Common myeloid progenitor, CD34-positive (primary cell): Measurements from ENCODE around the gene GIGYF1.

Source experiments
- CTCF ChIA-PET: fragments of 350-600 bp; sonication (Branson Sonifier 250); formaldehyde crosslinking; loops from one replicate; lab custom pipeline; 2021; ENCODE audit warnings: antibody characterized with exemption; lab: Charles Lee
- POLR2A ChIA-PET: fragments of 350-600 bp; sonication (Branson Sonifier 250); formaldehyde crosslinking; loops from one replicate; lab custom pipeline; 2021; ENCODE audit warnings: antibody characterized with exemption; lab: Charles Lee
- DNase-seq, 3 donors: peaks; one replicate each; pipeline versions ENCODE4 v3.0.0 to v3.0.0-alpha.2; 2013
- H3K27ac ChIP-seq, 2 experiments: 1 replicate in 1 of 2; 2 replicates in 1 of 2; pipeline ENCODE4 v1.7.0; 2013; ENCODE audit warnings: inconsistent platforms in 2 of 2, low read length in 2 of 2, mild to moderate bottlenecking in 2 of 2, low read depth in 1 of 2, moderate library complexity in 1 of 2; ENCODE audit not compliant: severe bottlenecking in 2 of 2, insufficient read depth in 1 of 2, poor library complexity in 1 of 2
- H3K27me3 ChIP-seq, 5 experiments: replicated peaks in 2 of 5; 1 replicate in 3 of 5; 2 replicates in 2 of 5; pipeline versions ENCODE4 v1.6.1 to v1.7.0; 2013; ENCODE audit warnings: low read length in 4 of 5, mild to moderate bottlenecking in 2 of 5, moderate library complexity in 2 of 5, inconsistent platforms in 1 of 5; ENCODE audit not compliant: insufficient read depth in 5 of 5, control insufficient read depth in 4 of 5
- H3K36me3 ChIP-seq, 4 experiments: 1 replicate in 2 of 4; 2 replicates in 2 of 4; pipeline versions ENCODE4 v1.6.1 to v1.7.0; 2013; ENCODE audit warnings: low read length in 3 of 4, control low read depth in 1 of 4, mild to moderate bottlenecking in 1 of 4; ENCODE audit not compliant: control insufficient read depth in 4 of 4, insufficient read depth in 4 of 4
- H3K4me1 ChIP-seq, 4 experiments: 1 replicate in 3 of 4; 2 replicates in 1 of 4; pipeline versions ENCODE4 v1.6.1 to v1.7.1; 2013; ENCODE audit warnings: low read length in 3 of 4, mild to moderate bottlenecking in 3 of 4, control low read depth in 1 of 4, inconsistent platforms in 1 of 4, moderate library complexity in 1 of 4; ENCODE audit not compliant: control insufficient read depth in 4 of 4, insufficient read depth in 4 of 4; ENCODE audit errors: control extremely low read depth in 1 of 4
- H3K4me3 ChIP-seq, 7 experiments: 1 replicate in 4 of 7; 2 replicates in 3 of 7; pipeline versions ENCODE4 v1.5.1 to v1.7.0; 2013; ENCODE audit warnings: mild to moderate bottlenecking in 7 of 7, low read length in 6 of 7, moderate library complexity in 6 of 7, inconsistent platforms in 2 of 7, low read depth in 2 of 7, control low read depth in 1 of 7; ENCODE audit not compliant: insufficient read depth in 4 of 7, control insufficient read depth in 1 of 7; ENCODE audit errors: extremely low read depth in 1 of 7
- H3K9me3 ChIP-seq, 5 experiments: 1 replicate in 4 of 5; 2 replicates in 1 of 5; pipeline versions ENCODE4 v1.6.1 to v1.7.1; 2013; ENCODE audit warnings: low read length in 4 of 5, mild to moderate bottlenecking in 2 of 5, inconsistent platforms in 1 of 5, low read depth in 1 of 5, moderate library complexity in 1 of 5; ENCODE audit not compliant: control insufficient read depth in 4 of 5, insufficient read depth in 2 of 5; ENCODE audit errors: control extremely low read depth in 1 of 5
- WGBS: methylation state at CpG from one replicate; pipeline ENCODE4 v1.1.5; 2013; ENCODE audit not compliant: insufficient coverage; 5-methylcytosine and 5-hydroxymethylcytosine counted together

The GIGYF1 gene

GRCh38 chr7:100689230-100690135 lies 4.6 kb downstream of the GIGYF1 start:
- WGBS = 93% methylated on average over 15 of the region's 18 CpGs
- H3K36me3 ChIP-seq = peaks cover 11 to 64% (median 33%) of the 10 kb centered on the region in 4 experiments

GRCh38 chr7:100688326-100688860 lies 5.7 kb downstream of the GIGYF1 start:
- no peak overlapping the region for H3K4me3 ChIP-seq
- peaks cover 11 to 75% (median 40%) of the 10 kb centered on the region in 4 experiments for H3K36me3 ChIP-seq
- no peaks in the 10 kb centered on the region for H3K27me3 ChIP-seq
- POLR2A ChIA-PET = no interaction called here
- peak overlapping the region in 1 of 2 experiments; percentile 34 for H3K27ac ChIP-seq
- DNase-seq = no peak
- peaks cover 11 to 28% (median 27%) of the 10 kb centered on the region in 4 experiments for H3K4me1 ChIP-seq
- no peaks in the 10 kb centered on the region for H3K9me3 ChIP-seq
- 89% methylated on average over 10 of the region's 16 CpGs for WGBS
- CTCF ChIA-PET = interaction anchor here (1.3 to 8.7 kb wide), 5 partner anchors 11 to 74 kb away, joined by 3 to 80 read pairs (median 55); partner anchors contain the start of gene MOSPD3

More at GRCh38 chr7:100689230-100690135, 4.6 kb downstream of the GIGYF1 start:
- Histone ChIP-seq H3K27me3 (no peaks in the 10 kb centered on the region), H3K9me3 (no peaks in the 10 kb centered on the region), H3K4me3 (no peak overlapping the region), H3K27ac (peak overlapping the region; percentile 2 to 16), H3K4me1 (peaks cover 11 to 29% (median 28%) of the 10 kb centered on the region in 4 experiments)
- DNase-seq = peak in 1 of 3 donors; percentile 21
- ChIA-PET CTCF (interaction anchor here (0.8 to 8.7 kb wide), 11 partner anchors 12 to 244 kb away, joined by 3 to 80 read pairs (median 21); partner anchors contain the start of genes MOSPD3 and POP7), POLR2A (interaction anchor here (0.6 to 0.7 kb wide), 2 partner anchors 10 to 46 kb away, joined by 3 read pairs; no protein-coding TSS in a partner anchor)

- H3K27me3 ChIP-seq = no peaks in the 10 kb centered on the region
- no peak for DNase-seq
- no peak overlapping the region for H3K4me3 ChIP-seq
- WGBS = 95% methylated on average over 21 of the region's 25 CpGs
- peaks cover 11 to 80% (median 43%) of the 10 kb centered on the region in 4 experiments for H3K36me3 ChIP-seq
- CTCF ChIA-PET = interaction anchor here (1.6 to 8.7 kb wide), 4 partner anchors 10 to 73 kb away, joined by 4 to 80 read pairs (median 64); partner anchors contain the start of genes MOSPD3 and POP7
- POLR2A ChIA-PET = no interaction called here
- no peaks in the 10 kb centered on the region for H3K9me3 ChIP-seq
- H3K4me1 ChIP-seq = peaks cover 11 to 22% (median 21%) of the 10 kb centered on the region in 4 experiments
- H3K27ac ChIP-seq = no peak overlapping the region
Measured at GRCh38 chr7:100687751-100688300, 6.2 kb downstream of the GIGYF1 start.

GRCh38 chr7:100687261-100687660 lies 6.8 kb downstream of the GIGYF1 start:
- ChIA-PET CTCF (interaction anchor here (1.0 to 8.7 kb wide), 5 partner anchors 10 to 207 kb away, joined by 3 to 80 read pairs (median 55); partner anchors contain the start of genes MOSPD3 and POP7), POLR2A (no interaction called here)
- Histone ChIP-seq H3K27ac (peak overlapping the region in 1 of 2 experiments; percentile 25), H3K36me3 (peaks cover 11 to 86% (median 48%) of the 10 kb centered on the region in 4 experiments), H3K9me3 (no peaks in the 10 kb centered on the region), H3K27me3 (no peaks in the 10 kb centered on the region), H3K4me1 (peaks cover 5 to 17% (median 15%) of the 10 kb centered on the region in 4 experiments), H3K4me3 (no peak overlapping the region)
- DNase-seq = no peak
- 91% methylated on average over 20 of the region's 22 CpGs for WGBS

- Histone ChIP-seq H3K4me3 (no peak overlapping the region), H3K4me1 (peaks cover under 1 to 12% (median 11%) of the 10 kb centered on the region in 4 experiments), H3K36me3 (peaks cover 11 to 91% (median 52%) of the 10 kb centered on the region in 4 experiments), H3K27ac (peak overlapping the region in 1 of 2 experiments; percentile 25), H3K9me3 (no peaks in the 10 kb centered on the region), H3K27me3 (no peaks in the 10 kb centered on the region)
- no peak for DNase-seq
- WGBS = 91% methylated on average over 15 of the region's 17 CpGs
- POLR2A ChIA-PET = no interaction called here
- CTCF ChIA-PET = interaction anchor here (1.0 to 8.7 kb wide), 3 partner anchors 9 to 207 kb away, joined by 3 to 80 read pairs (median 4); partner anchors contain the start of gene POP7
Measured at GRCh38 chr7:100686822-100687211, 7.2 kb downstream of the GIGYF1 start.

GRCh38 chr7:100686201-100686821 lies 7.7 kb downstream of the GIGYF1 start:
- Histone ChIP-seq H3K9me3 (no peaks in the 10 kb centered on the region), H3K4me3 (no peak overlapping the region), H3K27me3 (no peaks in the 10 kb centered on the region), H3K36me3 (peaks cover 11 to 95% (median 55%) of the 10 kb centered on the region in 4 experiments), H3K4me1 (peaks cover 0 to 7% (median 6%) of the 10 kb centered on the region in 4 experiments), H3K27ac (no peak overlapping the region)
- 89% methylated on average over 21 of the region's 33 CpGs for whole genome bisulfite sequencing
- DNase-seq = no peak
- POLR2A ChIA-PET = no interaction called here
- CTCF ChIA-PET = interaction anchor here (1.0 to 8.7 kb wide), 4 partner anchors 9 to 207 kb away, joined by 3 to 80 read pairs (median 4); partner anchors contain the start of gene POP7
